OCI-LY7 (cell line): ENCODE results near the gene HOXC10.

Experiments used
- EZH2phosphoT487 ChIP-seq: fragments of 200-600 bp; sonication (generic); IDR thresholded peaks from 2 replicates; pipeline ENCODE4 v1.6.1; 2018; ENCODE audit warnings: low read depth, borderline replicate concordance, mild to moderate bottlenecking, mixed run types, antibody characterized with exemption, low read length, moderate library complexity, mixed read lengths
- TF ChIP-seq, protein P1 (sequence below): fragments of 200-600 bp; sonication (generic); conservative IDR thresholded peaks from 2 replicates; pipeline ENCODE4 v1.5.1; 2014; ENCODE audit warnings: mild to moderate bottlenecking, antibody characterized with exemption, low read length, moderate library complexity, mixed read lengths

DNA sequence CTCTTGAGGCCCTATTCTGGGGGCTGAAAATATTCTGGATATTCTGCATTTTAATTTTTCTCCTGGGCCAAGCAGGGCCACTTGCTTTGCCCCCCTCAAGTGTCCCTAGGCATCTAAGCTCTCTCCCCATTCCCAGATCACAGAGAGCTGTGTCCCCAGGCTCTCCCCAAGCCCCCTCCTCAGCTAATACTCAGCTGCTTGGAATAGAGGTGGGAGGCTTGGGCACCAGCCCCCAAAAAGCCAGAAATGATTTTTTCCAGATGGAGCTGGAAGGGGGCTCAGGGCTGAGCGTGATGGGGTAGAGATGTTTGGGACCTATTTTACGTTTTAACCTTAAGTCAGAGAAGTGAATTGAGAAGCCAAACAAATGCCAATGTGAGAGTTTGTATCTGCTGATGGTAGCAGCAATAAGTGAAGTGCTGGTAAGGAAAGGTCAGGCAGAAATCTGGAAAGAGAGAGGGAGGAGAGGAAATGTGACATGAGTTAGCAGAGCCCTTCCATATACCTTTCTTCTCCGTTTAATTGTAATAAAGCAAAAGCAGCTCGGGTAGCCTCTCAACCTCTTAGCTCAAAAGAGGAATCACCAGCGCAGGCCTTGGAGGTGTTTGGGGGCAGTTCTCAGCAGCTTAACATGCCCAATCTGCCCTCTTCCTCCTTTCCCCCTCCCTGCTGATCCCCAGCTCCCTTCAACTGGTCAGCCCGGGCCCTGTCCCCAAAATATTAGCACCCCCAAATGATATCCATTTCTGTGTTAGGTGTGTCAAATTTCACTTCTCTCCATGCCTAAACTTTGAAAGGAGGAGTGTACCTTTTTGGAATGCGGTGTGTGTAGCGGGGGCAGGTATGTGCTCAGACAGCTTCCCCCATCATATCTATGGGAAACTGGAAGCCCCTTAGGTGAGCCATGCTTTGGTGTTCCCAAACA, 38.3 kb downstream of the HOXC10 start:
- TF ChIP-seq, protein P1, sequence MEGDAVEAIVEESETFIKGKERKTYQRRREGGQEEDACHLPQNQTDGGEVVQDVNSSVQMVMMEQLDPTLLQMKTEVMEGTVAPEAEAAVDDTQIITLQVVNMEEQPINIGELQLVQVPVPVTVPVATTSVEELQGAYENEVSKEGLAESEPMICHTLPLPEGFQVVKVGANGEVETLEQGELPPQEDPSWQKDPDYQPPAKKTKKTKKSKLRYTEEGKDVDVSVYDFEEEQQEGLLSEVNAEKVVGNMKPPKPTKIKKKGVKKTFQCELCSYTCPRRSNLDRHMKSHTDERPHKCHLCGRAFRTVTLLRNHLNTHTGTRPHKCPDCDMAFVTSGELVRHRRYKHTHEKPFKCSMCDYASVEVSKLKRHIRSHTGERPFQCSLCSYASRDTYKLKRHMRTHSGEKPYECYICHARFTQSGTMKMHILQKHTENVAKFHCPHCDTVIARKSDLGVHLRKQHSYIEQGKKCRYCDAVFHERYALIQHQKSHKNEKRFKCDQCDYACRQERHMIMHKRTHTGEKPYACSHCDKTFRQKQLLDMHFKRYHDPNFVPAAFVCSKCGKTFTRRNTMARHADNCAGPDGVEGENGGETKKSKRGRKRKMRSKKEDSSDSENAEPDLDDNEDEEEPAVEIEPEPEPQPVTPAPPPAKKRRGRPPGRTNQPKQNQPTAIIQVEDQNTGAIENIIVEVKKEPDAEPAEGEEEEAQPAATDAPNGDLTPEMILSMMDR, result no peak
- TF ChIP-seq EZH2phosphoT487, result no peak
